ENCODE measurements around the gene CPNE9. TPM values are rescaled to one million over a fixed set of nuclear protein-coding genes. Genes with fewer than 3 reads are reported as not detected.

The CPNE9 gene
- total RNA-seq, 4 donors from 2014 or later = not detected

- DNase-seq = no peak
- H3K4me3 ChIP-seq = no peak overlapping the region
- H3K27me3 ChIP-seq = no peaks in the 10 kb centered on the region
- in situ Hi-C loops (cut with MboI; ENCODE audit: low pct_ligation_motif_present in 1 of 4, low pct_unique_long_range_greater_than_20kb in 1 of 4, low sequenced_read_pairs in 3 of 4) = no loop called here
- intact Hi-C loops (cut with DNase I; ENCODE audit: low total_unique reads) = no loop called here
- H3K36me3 ChIP-seq = peaks cover 0 to 64% (median 30%) of the 10 kb centered on the region in 4 donors
- TF ChIP-seq POLR2A (IDR thresholded peaks at IDR 0.05) (no peak), CTCF (IDR thresholded peaks at IDR 0.05) (no peak), POLR2AphosphoS5 (IDR thresholded peaks at IDR 0.05) (no peak), EP300 (IDR thresholded peaks at IDR 0.05; ENCODE audit: low read depth) (no peak)
- no peak overlapping the region for H3K27ac ChIP-seq
- H3K9me3 ChIP-seq = no peaks in the 10 kb centered on the region
- no peaks in the 10 kb centered on the region for H3K4me1 ChIP-seq
- 98% methylated on average over 4 of the region's 4 CpGs; no CpG with 5 or more reads in 1 of the 2 donors for WGBS, 2 donors (ENCODE audit: low coverage in 1 of 2)
These were observed 13.9 kb upstream of the CPNE9 start for GRCh38 chr3:9689757-9690156.

- Histone ChIP-seq H3K27ac (no peak overlapping the region), H3K4me1 (no peaks in the 10 kb centered on the region), H3K4me3 (no peak overlapping the region), H3K27me3 (no peaks in the 10 kb centered on the region), H3K36me3 (peaks cover 0 to 61% (median 28%) of the 10 kb centered on the region in 4 donors), H3K9me3 (no peaks in the 10 kb centered on the region)
- in situ Hi-C loops (cut with MboI; ENCODE audit: low pct_ligation_motif_present in 1 of 4, low pct_unique_long_range_greater_than_20kb in 1 of 4, low sequenced_read_pairs in 3 of 4) = no loop called here
- TF ChIP-seq POLR2AphosphoS5 (IDR thresholded peaks at IDR 0.05) (no peak), POLR2A (IDR thresholded peaks at IDR 0.05) (no peak), EP300 (IDR thresholded peaks at IDR 0.05; ENCODE audit: low read depth) (no peak), CTCF (IDR thresholded peaks at IDR 0.05) (no peak)
- WGBS, 2 donors (ENCODE audit: low coverage in 1 of 2) = 82 to 95% methylated on average over 3 to 13 of the region's 15 CpGs
- DNase-seq = no peak
- intact Hi-C loops (cut with DNase I; ENCODE audit: low total_unique reads) = no loop called here
These were observed 12.9 kb upstream of the CPNE9 start for GRCh38 chr3:9690451-9691450.

GRCh38 chr3:9691636-9692035 is 12.0 kb upstream of the CPNE9 start:
- Histone ChIP-seq H3K27ac (no peak overlapping the region), H3K36me3 (peaks cover 0 to 53% (median 24%) of the 10 kb centered on the region in 4 donors), H3K4me1 (no peaks in the 10 kb centered on the region), H3K4me3 (no peak overlapping the region), H3K27me3 (no peaks in the 10 kb centered on the region), H3K9me3 (no peaks in the 10 kb centered on the region)
- no peak for TF ChIP-seq CTCF (IDR thresholded peaks at IDR 0.05)
- TF ChIP-seq POLR2A (IDR thresholded peaks at IDR 0.05) = no peak
- TF ChIP-seq POLR2AphosphoS5 (IDR thresholded peaks at IDR 0.05) = no peak
- TF ChIP-seq EP300 (IDR thresholded peaks at IDR 0.05; ENCODE audit: low read depth) = no peak
- no peak for DNase-seq
- intact Hi-C loops (cut with DNase I; ENCODE audit: low total_unique reads) = no loop called here
- WGBS, 2 donors (ENCODE audit: low coverage in 1 of 2) = 100% methylated on average over 2 of the region's 2 CpGs; no CpG with 5 or more reads in 1 of the 2 donors
- in situ Hi-C loops (cut with MboI; ENCODE audit: low pct_ligation_motif_present in 1 of 4, low pct_unique_long_range_greater_than_20kb in 1 of 4, low sequenced_read_pairs in 3 of 4) = no loop called here

- intact Hi-C loops (cut with DNase I; ENCODE audit: low total_unique reads) = no loop called here
- in situ Hi-C loops (cut with MboI; ENCODE audit: low pct_ligation_motif_present in 1 of 4, low pct_unique_long_range_greater_than_20kb in 1 of 4, low sequenced_read_pairs in 3 of 4) = no loop called here
- Histone ChIP-seq H3K27me3 (no peaks in the 10 kb centered on the region), H3K36me3 (peaks cover 0 to 51% (median 23%) of the 10 kb centered on the region in 4 donors), H3K9me3 (no peaks in the 10 kb centered on the region), H3K4me1 (no peaks in the 10 kb centered on the region), H3K4me3 (no peak overlapping the region), H3K27ac (no peak overlapping the region)
- TF ChIP-seq POLR2A (IDR thresholded peaks at IDR 0.05) = no peak
- TF ChIP-seq EP300 (IDR thresholded peaks at IDR 0.05; ENCODE audit: low read depth) = no peak
- TF ChIP-seq POLR2AphosphoS5 (IDR thresholded peaks at IDR 0.05) = no peak
- no peak for TF ChIP-seq CTCF (IDR thresholded peaks at IDR 0.05)
- no peak for DNase-seq
- WGBS, 2 donors (ENCODE audit: low coverage in 1 of 2) = 100% methylated on average over 5 of the region's 5 CpGs; no CpG with 5 or more reads in 1 of the 2 donors
These were observed 11.2 kb upstream of the CPNE9 start for GRCh38 chr3:9692416-9692815.
